PC-3 (cell line): ENCODE data around the gene CATSPERB. TPM values are rescaled to one million over a fixed set of nuclear protein-coding genes. Genes with fewer than 3 reads are reported as not detected.

Experiments used
- ATAC-seq: fragments of 200-7000 bp; cut with Tn5 transposase; 2 replicates; pipeline ENCODE4 v1.9.1; 2020; ENCODE audit warnings: mild to moderate bottlenecking, moderate library complexity
- BruUV-seq: library from RNA; stranded (reverse); fragments of 400-500 nt; replicated peaks from 2 replicates; lab custom pipeline; 2021; lab: Mats Ljungman, UMichigan
- CTCF ChIA-PET: fragments of 300-600 bp; sonication (Branson Sonifier 250); formaldehyde crosslinking; loops from one replicate; lab custom pipeline; 2022; ENCODE audit warnings: antibody characterized with exemption; lab: Charles Lee
- POLR2A ChIA-PET: fragments of 300-600 bp; sonication (Branson Sonifier 250); formaldehyde crosslinking; loops from one replicate; lab custom pipeline; 2022; ENCODE audit warnings: antibody characterized with exemption; ENCODE audit not compliant: unreplicated experiment; lab: Charles Lee
- DNase-seq: peaks from one replicate; pipeline ENCODE4 v3.0.0-alpha.2; 2015
- H2AFZ ChIP-seq: fragments of 300-600 bp; sonication (generic); 2 replicates; pipeline ENCODE4 v1.6.0; 2016; ENCODE audit warnings: antibody characterized with exemption, low read length
- H3F3A ChIP-seq: fragments of 300-600 bp; sonication (generic); one replicate; pipeline ENCODE4 v1.6.0; 2017; ENCODE audit warnings: antibody characterized with exemption, low read length, control low read depth, mild to moderate bottlenecking; ENCODE audit not compliant: unreplicated experiment
- H3K27ac ChIP-seq: fragments of 300-600 bp; sonication (generic); 2 replicates; pipeline ENCODE4 v1.5.1; 2016; ENCODE audit warnings: mild to moderate bottlenecking, low read length
- H3K27me3 ChIP-seq: fragments of 300-600 bp; sonication (generic); 2 replicates; pipeline ENCODE4 v1.6.1; 2016; ENCODE audit warnings: low read length, mixed read lengths
- H3K36me3 ChIP-seq: fragments of 300-600 bp; sonication (generic); 2 replicates; pipeline ENCODE4 v1.6.1; 2016; ENCODE audit warnings: low read depth, mixed run types, low read length, mixed read lengths
- H3K4me1 ChIP-seq: fragments of 300-600 bp; sonication (generic); 2 replicates; pipeline ENCODE4 v1.5.1; 2016; ENCODE audit warnings: low read length; ENCODE audit not compliant: insufficient read depth
- H3K4me2 ChIP-seq: fragments of 300-600 bp; sonication (generic); 2 replicates; pipeline ENCODE4 v1.6.0; 2016; ENCODE audit warnings: low read length
- H3K4me3 ChIP-seq: fragments of 300-600 bp; sonication (generic); 2 replicates; pipeline ENCODE4 v1.5.1; 2016; ENCODE audit warnings: mild to moderate bottlenecking, low read length, mixed read lengths
- H3K79me2 ChIP-seq: fragments of 300-600 bp; sonication (generic); 2 replicates; pipeline ENCODE4 v1.6.1; 2017; ENCODE audit warnings: low read length, mixed read lengths
- H3K9ac ChIP-seq: fragments of 300-600 bp; sonication (generic); 2 replicates; pipeline ENCODE4 v1.6.0; 2016; ENCODE audit warnings: mild to moderate bottlenecking, low read length
- H3K9me2 ChIP-seq: fragments of 300-600 bp; sonication (generic); replicated peaks from 2 replicates; pipeline ENCODE4 v1.6.1; 2016; ENCODE audit warnings: mixed run types, low read length, mixed read lengths
- H3K9me3 ChIP-seq: fragments of 300-600 bp; sonication (generic); 2 replicates; pipeline ENCODE4 v1.6.1; 2016; ENCODE audit warnings: low read length, mixed read lengths
- H4K20me1 ChIP-seq: fragments of 300-600 bp; sonication (generic); 2 replicates; pipeline ENCODE4 v1.6.1; 2016; ENCODE audit warnings: low read length, mixed read lengths
- EZH2 ChIP-seq: fragments of 300-600 bp; sonication (generic); IDR thresholded peaks from one replicate; pipeline ENCODE4 v1.6.1; 2017; ENCODE audit warnings: antibody characterized with exemption, mild to moderate bottlenecking, low read length; ENCODE audit not compliant: unreplicated experiment
- EZH2phosphoT487 ChIP-seq: fragments of 300-600 bp; sonication (generic); IDR thresholded peaks from 2 replicates; pipeline ENCODE4 v1.6.1; 2018; ENCODE audit warnings: mild to moderate bottlenecking, antibody characterized with exemption, low read length, borderline replicate concordance
- intact Hi-C: fragments of 100-400 bp; cut with micrococcal nuclease; formaldehyde crosslinking; loops from 2 replicates; pipeline ENCODE4 v1.9.0; 2023
- total RNA-seq: library from RNA; depleted of rRNA; stranded (reverse); fragments of >200 nt; gene quantifications from 2 replicates; pipeline ENCODE4 v1.2.3, GENCODE V29; 2014
- TF ChIP-seq, protein P1 (sequence below): fragments of 300-600 bp; sonication (generic); conservative IDR thresholded peaks from 2 replicates; pipeline ENCODE4 v1.5.1; 2017; ENCODE audit warnings: antibody characterized with exemption, low read depth, mild to moderate bottlenecking, low read length

CATSPERB gene
- total RNA-seq, 1 experiment from 2014 or later: not detected

DNA sequence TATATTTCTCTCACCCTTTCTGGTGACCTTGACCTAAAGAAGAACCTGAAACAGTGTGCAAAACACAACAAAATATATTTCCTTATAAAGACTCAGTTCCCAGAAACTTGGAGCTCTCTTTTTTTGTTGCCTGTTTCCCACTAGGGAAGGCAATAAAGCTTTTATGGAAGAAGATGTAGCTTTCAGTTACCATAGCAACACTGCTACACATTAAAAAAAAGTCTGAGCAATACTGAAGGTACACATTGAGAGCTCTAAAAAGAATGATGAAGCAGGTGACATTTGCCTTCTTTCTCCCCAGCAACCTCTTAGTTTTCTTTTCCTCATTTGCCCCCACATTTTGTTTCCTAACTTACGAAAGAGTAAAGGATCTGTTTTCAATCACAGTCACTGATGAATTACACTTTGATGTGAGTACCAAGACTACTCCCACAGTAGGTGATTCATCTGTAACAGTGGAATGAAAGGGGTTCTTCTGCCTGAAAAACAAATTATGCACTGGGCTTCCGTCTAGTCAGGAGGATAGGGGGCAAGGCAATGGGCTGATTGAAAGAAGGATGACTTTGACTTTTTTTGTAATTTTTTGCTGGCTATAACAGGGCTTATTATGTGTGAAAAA is 1.1 kb upstream of the CATSPERB start:
- CTCF ChIA-PET: no interaction called here
- BruUV-seq: no TSS peak

DNA sequence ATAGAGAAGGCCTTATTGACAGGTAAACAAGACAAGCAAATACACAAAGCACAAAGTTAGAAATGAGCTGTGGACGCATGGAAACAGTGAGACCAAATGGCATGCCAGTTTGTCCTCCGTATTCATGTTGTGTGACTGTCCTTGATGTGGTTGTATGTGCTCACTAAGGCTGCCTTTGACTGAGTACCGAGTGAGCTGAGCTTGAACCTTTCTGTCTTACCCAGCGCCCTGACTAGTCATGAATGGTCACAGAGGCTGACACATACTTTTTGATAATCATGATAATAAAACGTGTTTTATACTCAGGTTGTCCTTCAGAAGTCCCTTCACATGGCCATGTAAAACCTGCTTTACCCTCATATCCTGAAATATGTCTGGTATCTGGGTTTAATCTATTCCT is 553 bp upstream of the CATSPERB start:
- Histone ChIP-seq H3K4me3 (no peak overlapping the region), H3K9me3 (no peaks in the 10 kb centered on the region), H3K9ac (no peak overlapping the region), H3K27me3 (peaks cover 46% of the 10 kb centered on the region; the same call in 1 of the 2 replicates), H3K36me3 (no peaks in the 10 kb centered on the region), H3K27ac (no peak overlapping the region), H3F3A (no peaks in the 10 kb centered on the region), H3K79me2 (no peaks in the 10 kb centered on the region), H3K9me2 (no peaks in the 10 kb centered on the region), H3K4me2 (no peak overlapping the region), H3K4me1 (no peaks in the 10 kb centered on the region), H4K20me1 (no peaks in the 10 kb centered on the region), H2AFZ (no peak overlapping the region)
- DNase-seq (no peak), ATAC-seq (no peak)
- POLR2A ChIA-PET: no interaction called here
- intact Hi-C loops: no loop called here
- TF ChIP-seq, protein P1, sequence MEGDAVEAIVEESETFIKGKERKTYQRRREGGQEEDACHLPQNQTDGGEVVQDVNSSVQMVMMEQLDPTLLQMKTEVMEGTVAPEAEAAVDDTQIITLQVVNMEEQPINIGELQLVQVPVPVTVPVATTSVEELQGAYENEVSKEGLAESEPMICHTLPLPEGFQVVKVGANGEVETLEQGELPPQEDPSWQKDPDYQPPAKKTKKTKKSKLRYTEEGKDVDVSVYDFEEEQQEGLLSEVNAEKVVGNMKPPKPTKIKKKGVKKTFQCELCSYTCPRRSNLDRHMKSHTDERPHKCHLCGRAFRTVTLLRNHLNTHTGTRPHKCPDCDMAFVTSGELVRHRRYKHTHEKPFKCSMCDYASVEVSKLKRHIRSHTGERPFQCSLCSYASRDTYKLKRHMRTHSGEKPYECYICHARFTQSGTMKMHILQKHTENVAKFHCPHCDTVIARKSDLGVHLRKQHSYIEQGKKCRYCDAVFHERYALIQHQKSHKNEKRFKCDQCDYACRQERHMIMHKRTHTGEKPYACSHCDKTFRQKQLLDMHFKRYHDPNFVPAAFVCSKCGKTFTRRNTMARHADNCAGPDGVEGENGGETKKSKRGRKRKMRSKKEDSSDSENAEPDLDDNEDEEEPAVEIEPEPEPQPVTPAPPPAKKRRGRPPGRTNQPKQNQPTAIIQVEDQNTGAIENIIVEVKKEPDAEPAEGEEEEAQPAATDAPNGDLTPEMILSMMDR: no peak
- TF ChIP-seq EZH2: no peak
- no peak for TF ChIP-seq EZH2phosphoT487
- no TSS peak for BruUV-seq
- CTCF ChIA-PET: no interaction called here

More for the DNA sequence above, 1.1 kb upstream of the CATSPERB start:
- intact Hi-C loops: no loop called here
- Histone ChIP-seq H3K4me3 (no peak overlapping the region), H3K9ac (no peak overlapping the region), H3K36me3 (no peaks in the 10 kb centered on the region), H4K20me1 (no peaks in the 10 kb centered on the region), H3K4me1 (no peaks in the 10 kb centered on the region), H3K4me2 (no peak overlapping the region), H3K27me3 (peaks cover 47% of the 10 kb centered on the region; the same call in 1 of the 2 replicates), H3K9me3 (no peaks in the 10 kb centered on the region), H3K9me2 (no peaks in the 10 kb centered on the region), H2AFZ (no peak overlapping the region), H3K79me2 (no peaks in the 10 kb centered on the region), H3F3A (no peaks in the 10 kb centered on the region), H3K27ac (no peak overlapping the region)
- POLR2A ChIA-PET: no interaction called here
- TF ChIP-seq EZH2phosphoT487 (no peak), EZH2 (no peak)
- TF ChIP-seq, protein P1: no peak
- no peak for ATAC-seq
- peak; percentile 14 for DNase-seq

DNA sequence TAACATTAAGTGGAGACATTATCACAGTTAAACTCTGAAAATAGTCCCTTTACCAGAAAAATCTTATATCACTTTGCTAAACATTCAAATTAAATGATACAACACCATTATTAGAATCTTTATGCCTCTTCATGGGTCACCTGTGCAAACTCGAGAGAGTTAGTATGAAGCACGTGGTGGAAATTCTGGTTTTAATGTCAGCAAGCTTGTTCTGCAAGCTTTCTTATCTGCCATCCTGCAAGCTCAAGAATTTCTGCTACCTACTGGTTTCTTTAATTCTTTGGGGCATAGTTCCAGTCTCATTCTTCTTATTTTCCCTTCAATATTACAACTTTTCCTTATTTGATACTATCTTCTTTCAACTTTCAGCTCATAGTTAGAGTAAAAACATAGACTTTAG is 868 bp downstream of the CATSPERB start:
- peak; percentile 35 for DNase-seq
- no peak overlapping the region for H3K4me3 ChIP-seq
- POLR2A ChIA-PET: no interaction called here
- no peaks in the 10 kb centered on the region; the same call in 1 of the 2 replicates for H3K4me1 ChIP-seq
- no peaks in the 10 kb centered on the region for H3K9me2 ChIP-seq
- H4K20me1 ChIP-seq: no peaks in the 10 kb centered on the region
- no peak overlapping the region for H3K27ac ChIP-seq
- BruUV-seq: no TSS peak
- CTCF ChIA-PET: no interaction called here
- no peak overlapping the region for H3K4me2 ChIP-seq
- no peak for ATAC-seq
- no peak overlapping the region for H2AFZ ChIP-seq
- no peak overlapping the region for H3K9ac ChIP-seq
- no peaks in the 10 kb centered on the region for H3K36me3 ChIP-seq
- TF ChIP-seq EZH2phosphoT487: no peak
- TF ChIP-seq, protein P1: no peak
- TF ChIP-seq EZH2: no peak
- H3K27me3 ChIP-seq: peaks cover 42% of the 10 kb centered on the region; the same call in 1 of the 2 replicates
- H3K9me3 ChIP-seq: no peaks in the 10 kb centered on the region
- H3K79me2 ChIP-seq: no peaks in the 10 kb centered on the region
- intact Hi-C loops: no loop called here
- no peaks in the 10 kb centered on the region for H3F3A ChIP-seq
